ENCODE results near the gene CAVIN2. TPM values are rescaled to one million over a fixed set of nuclear protein-coding genes. Genes with fewer than 3 reads are reported as not detected.

CAVIN2 gene
- total and polyA plus RNA-seq, 2 donors: 103 to 129 TPM

GRCh38 chr2:191840921-191841320 lies 6.0 kb downstream of the CAVIN2 start:
- H3K27ac ChIP-seq (ENCODE audit: low read depth): no peak overlapping the region
- 38% methylated on average over 2 of the region's 2 CpGs for WGBS
- H3K4me3 ChIP-seq (ENCODE audit: low read depth, low read length): no peak overlapping the region
- peaks cover 2% of the 10 kb centered on the region for H3K4me1 ChIP-seq (ENCODE audit: insufficient read depth)
- no peak for DNase-seq (ENCODE audit: extremely low spot score)
- H3K36me3 ChIP-seq (ENCODE audit: insufficient read depth): no peaks in the 10 kb centered on the region

GRCh38 chr2:191839918-191840804 lies 6.7 kb downstream of the CAVIN2 start:
- no peak for DNase-seq (ENCODE audit: extremely low spot score)
- Histone ChIP-seq H3K36me3 (ENCODE audit: insufficient read depth) (no peaks in the 10 kb centered on the region), H3K4me1 (ENCODE audit: insufficient read depth) (peaks cover 2% of the 10 kb centered on the region), H3K27ac (ENCODE audit: low read depth) (no peak overlapping the region), H3K4me3 (ENCODE audit: low read depth, low read length) (no peak overlapping the region)
- WGBS: 59% methylated on average over 7 of the region's 7 CpGs

- H3K36me3 ChIP-seq (ENCODE audit: insufficient read depth): no peaks in the 10 kb centered on the region
- H3K27ac ChIP-seq (ENCODE audit: low read depth): no peak overlapping the region
- no peaks in the 10 kb centered on the region for H3K4me1 ChIP-seq (ENCODE audit: insufficient read depth)
- H3K4me3 ChIP-seq (ENCODE audit: low read depth, low read length): no peak overlapping the region
- 85% methylated on average over 4 of the region's 4 CpGs for WGBS
- no peak for DNase-seq (ENCODE audit: extremely low spot score)
Observed at GRCh38 chr2:191838526-191838925, 8.4 kb downstream of the CAVIN2 start.

- Histone ChIP-seq H3K4me3 (ENCODE audit: low read depth, low read length) (no peak overlapping the region), H3K27ac (ENCODE audit: low read depth) (no peak overlapping the region), H3K36me3 (ENCODE audit: insufficient read depth) (no peaks in the 10 kb centered on the region), H3K4me1 (ENCODE audit: insufficient read depth) (no peaks in the 10 kb centered on the region)
- 62% methylated on average over 9 of the region's 9 CpGs for WGBS
- no peak for DNase-seq (ENCODE audit: extremely low spot score)
Observed at GRCh38 chr2:191836853-191837769, 9.8 kb downstream of the CAVIN2 start.

DNA sequence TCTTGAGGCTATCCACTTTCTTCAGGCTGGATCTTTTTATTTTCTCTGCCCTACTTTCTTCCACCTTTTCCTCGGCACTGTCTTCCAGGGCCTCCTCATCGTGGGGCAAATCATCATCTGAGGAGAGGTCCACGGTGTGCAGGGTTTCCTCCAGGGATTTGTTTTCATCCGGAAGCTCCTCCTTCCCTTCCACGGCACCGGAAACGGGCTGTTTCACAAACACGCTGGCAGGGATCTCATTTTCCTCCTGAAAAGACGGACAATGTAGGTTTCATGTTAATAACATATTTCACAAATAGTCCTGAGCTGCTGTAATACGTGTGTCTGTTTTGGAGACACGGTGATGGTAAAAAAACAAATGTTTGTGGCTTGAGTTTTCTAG lies 10.4 kb downstream of the CAVIN2 start:
- H3K4me1 ChIP-seq (ENCODE audit: insufficient read depth): no peaks in the 10 kb centered on the region
- no peak overlapping the region for H3K4me3 ChIP-seq (ENCODE audit: low read depth, low read length)
- H3K36me3 ChIP-seq (ENCODE audit: insufficient read depth): no peaks in the 10 kb centered on the region
- no peak overlapping the region for H3K27ac ChIP-seq (ENCODE audit: low read depth)
- whole genome bisulfite sequencing: 84% methylated on average over 11 of the region's 11 CpGs
- DNase-seq (ENCODE audit: extremely low spot score): no peak

DNA sequence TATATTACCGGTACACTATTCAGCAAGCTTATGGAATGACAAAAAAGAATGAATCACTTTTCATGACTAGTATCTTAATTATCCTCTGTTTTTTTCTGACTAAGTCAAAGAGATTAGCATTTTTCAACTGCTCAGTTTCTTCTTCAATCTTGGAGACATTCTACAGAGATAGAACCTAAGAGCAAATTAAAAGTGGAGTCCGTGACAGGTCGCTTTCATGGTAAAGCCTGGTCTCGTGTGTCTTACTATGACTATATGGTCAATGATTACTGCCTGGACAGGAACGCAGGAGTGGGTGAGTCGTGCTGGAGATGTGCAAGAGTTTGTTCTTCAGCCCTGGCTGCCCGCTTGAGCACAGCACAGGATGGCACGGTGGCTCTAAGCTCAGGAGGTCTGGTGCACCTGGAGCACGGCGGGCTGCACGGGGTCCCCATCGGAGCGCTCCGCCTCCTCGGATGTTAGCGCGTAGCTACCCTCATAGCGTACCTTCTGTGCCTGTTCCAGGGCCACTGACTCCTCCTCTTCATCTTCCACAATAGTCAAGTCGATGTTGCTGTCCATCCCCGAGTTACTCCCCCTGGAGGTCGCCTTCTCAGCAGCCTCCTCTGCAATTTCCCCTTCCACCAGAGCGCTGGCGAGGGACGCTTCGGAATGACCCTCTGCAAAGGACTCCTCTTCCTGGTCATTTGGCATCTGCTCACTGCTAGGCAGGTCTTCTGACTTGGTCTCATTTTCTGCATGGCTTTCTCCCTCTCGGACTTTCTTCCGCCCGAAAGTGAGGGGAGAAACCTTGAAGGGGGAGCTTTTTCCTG lies 11.1 kb downstream of the CAVIN2 start:
- DNase-seq (ENCODE audit: extremely low spot score): no peak
- H3K36me3 ChIP-seq (ENCODE audit: insufficient read depth): no peaks in the 10 kb centered on the region
- 95% methylated on average over 28 of the region's 28 CpGs for WGBS
- no peak overlapping the region for H3K27ac ChIP-seq (ENCODE audit: low read depth)
- H3K4me3 ChIP-seq (ENCODE audit: low read depth, low read length): no peak overlapping the region
- no peaks in the 10 kb centered on the region for H3K4me1 ChIP-seq (ENCODE audit: insufficient read depth)

- no peak overlapping the region for H3K4me3 ChIP-seq (ENCODE audit: low read depth, low read length)
- no peaks in the 10 kb centered on the region for H3K36me3 ChIP-seq (ENCODE audit: insufficient read depth)
- WGBS: 86% methylated on average over 5 of the region's 5 CpGs
- no peak for DNase-seq (ENCODE audit: extremely low spot score)
- H3K27ac ChIP-seq (ENCODE audit: low read depth): no peak overlapping the region
- no peaks in the 10 kb centered on the region for H3K4me1 ChIP-seq (ENCODE audit: insufficient read depth)
Observed at GRCh38 chr2:191835100-191835499, 11.8 kb downstream of the CAVIN2 start.

GRCh38 chr2:191833356-191833755 lies 13.5 kb downstream of the CAVIN2 start:
- H3K4me3 ChIP-seq (ENCODE audit: low read depth, low read length): no peak overlapping the region
- DNase-seq (ENCODE audit: extremely low spot score): no peak
- H3K4me1 ChIP-seq (ENCODE audit: insufficient read depth): no peaks in the 10 kb centered on the region
- no peak overlapping the region for H3K27ac ChIP-seq (ENCODE audit: low read depth)
- H3K36me3 ChIP-seq (ENCODE audit: insufficient read depth): no peaks in the 10 kb centered on the region
- WGBS: 81% methylated on average over 4 of the region's 4 CpGs

GRCh38 chr2:191832668-191833067 lies 14.2 kb downstream of the CAVIN2 start:
- Histone ChIP-seq H3K27ac (ENCODE audit: low read depth) (no peak overlapping the region), H3K4me1 (ENCODE audit: insufficient read depth) (no peaks in the 10 kb centered on the region), H3K36me3 (ENCODE audit: insufficient read depth) (no peaks in the 10 kb centered on the region), H3K4me3 (ENCODE audit: low read depth, low read length) (no peak overlapping the region)
- no peak for DNase-seq (ENCODE audit: extremely low spot score)

GRCh38 chr2:191831410-191831994 lies 15.4 kb downstream of the CAVIN2 start:
- no peak for DNase-seq (ENCODE audit: extremely low spot score)
- Histone ChIP-seq H3K27ac (ENCODE audit: low read depth) (no peak overlapping the region), H3K4me1 (ENCODE audit: insufficient read depth) (no peaks in the 10 kb centered on the region), H3K4me3 (ENCODE audit: low read depth, low read length) (no peak overlapping the region), H3K36me3 (ENCODE audit: insufficient read depth) (no peaks in the 10 kb centered on the region)
- WGBS: 61% methylated on average over 1 of the region's 1 CpG

- Histone ChIP-seq H3K27ac (ENCODE audit: low read depth) (no peak overlapping the region), H3K36me3 (ENCODE audit: insufficient read depth) (no peaks in the 10 kb centered on the region), H3K4me1 (ENCODE audit: insufficient read depth) (no peaks in the 10 kb centered on the region), H3K4me3 (ENCODE audit: low read depth, low read length) (no peak overlapping the region)
- no peak for DNase-seq (ENCODE audit: extremely low spot score)
- 97% methylated on average over 2 of the region's 2 CpGs for WGBS
Observed at GRCh38 chr2:191824398-191824797, 22.5 kb downstream of the CAVIN2 start.

GRCh38 chr2:191821078-191821477 lies 25.8 kb downstream of the CAVIN2 start:
- no peak overlapping the region for H3K4me3 ChIP-seq (ENCODE audit: low read depth, low read length)
- no peaks in the 10 kb centered on the region for H3K36me3 ChIP-seq (ENCODE audit: insufficient read depth)
- 79% methylated on average over 1 of the region's 1 CpG for WGBS
- H3K4me1 ChIP-seq (ENCODE audit: insufficient read depth): no peaks in the 10 kb centered on the region
- H3K27ac ChIP-seq (ENCODE audit: low read depth): no peak overlapping the region
- DNase-seq (ENCODE audit: extremely low spot score): no peak

GRCh38 chr2:191818725-191819350 lies 28.1 kb downstream of the CAVIN2 start:
- no peak for DNase-seq (ENCODE audit: extremely low spot score)
- H3K4me1 ChIP-seq (ENCODE audit: insufficient read depth): no peaks in the 10 kb centered on the region
- no peak overlapping the region for H3K27ac ChIP-seq (ENCODE audit: low read depth)
- WGBS: 56% methylated on average over 7 of the region's 7 CpGs
- no peaks in the 10 kb centered on the region for H3K36me3 ChIP-seq (ENCODE audit: insufficient read depth)
- H3K4me3 ChIP-seq (ENCODE audit: low read depth, low read length): no peak overlapping the region
